Ovary (tissue), 3 donors: Measurements from ENCODE around the gene PAN2.

Experiments used
- CTCF ChIP-seq, 3 donors: fragments of 450-650 bp in 2 of 3; fragments of 200-600 bp in 1 of 3; IDR thresholded peaks; one replicate each; pipeline versions ENCODE4 v1.5.1 to v1.8.0; 2016 to 2022; ENCODE audit warnings: antibody characterized with exemption in 3 of 3, mild to moderate bottlenecking in 1 of 3
- POLR2A ChIP-seq: fragments of 450-650 bp; IDR thresholded peaks from one replicate; pipeline ENCODE4 v1.6.1; 2017; ENCODE audit warnings: antibody characterized with exemption, mild to moderate bottlenecking, moderate library complexity
- donor health status: DM: no; HTN: no; CAD: no.

- TF ChIP-seq CTCF (IDR thresholded peaks at IDR 0.05): no peak
- TF ChIP-seq POLR2A: no peak
These were observed 45.0 kb downstream of the PAN2 start for GRCh38 chr12:56288705-56289387.
